Activated T-helper 2 cell treated with anti-CD3 and anti-CD28 coated beads, Interferon-gamma antibody, Interleukin-2, Interleukin-4, amounts not matched to agents 10 μg/mL and 5 μg/mL and 100 μg/mL, durations not matched to agents 14 hours and 24 hours and 36 hours (primary cell): ENCODE measurements around the gene TMEM45A. TPM values are rescaled to one million over a fixed set of nuclear protein-coding genes. Genes with fewer than 3 reads are reported as not detected.
A peak's percentile ranks its signal among the peaks of the same experiment; 100 is the strongest.
"Not testable (repeated sequence)": the region's sequence is repeated elsewhere in the genome, so short reads cannot be mapped to it uniquely, and the experiment has no call there.

Experiments
- DNase-seq: peaks from one replicate; pipeline ENCODE4 v3.0.0; 2021; ENCODE audit warnings: low spot score
- H3K27ac Mint-ChIP-seq: one replicate; pipeline ENCODE4 v1.8.0; 2021; ENCODE audit warnings: mixed read lengths
- H3K27me3 Mint-ChIP-seq: one replicate; pipeline ENCODE4 v1.8.0; 2021; ENCODE audit warnings: low read depth, mixed read lengths
- H3K36me3 Mint-ChIP-seq: one replicate; pipeline ENCODE4 v1.8.0; 2021; ENCODE audit warnings: low read depth, mixed read lengths
- H3K4me1 Mint-ChIP-seq: one replicate; pipeline ENCODE4 v1.8.0; 2021; ENCODE audit warnings: low read depth, mixed read lengths
- H3K4me3 Mint-ChIP-seq: one replicate; pipeline ENCODE4 v1.8.0; 2021; ENCODE audit warnings: low read depth, mild to moderate bottlenecking, moderate library complexity, mixed read lengths
- H3K9me3 Mint-ChIP-seq: one replicate; pipeline ENCODE4 v1.8.0; 2021; ENCODE audit warnings: mixed read lengths
- intact Hi-C: fragments of 100-400 bp; cut with micrococcal nuclease; formaldehyde crosslinking; loops from one replicate; pipeline ENCODE4 v1.15.1; 2023
- total RNA-seq: library from RNA; stranded (reverse); gene quantifications from 2 replicates; pipeline ENCODE4 v1.2.3, GENCODE V29; 2022

TMEM45A gene, protein sequence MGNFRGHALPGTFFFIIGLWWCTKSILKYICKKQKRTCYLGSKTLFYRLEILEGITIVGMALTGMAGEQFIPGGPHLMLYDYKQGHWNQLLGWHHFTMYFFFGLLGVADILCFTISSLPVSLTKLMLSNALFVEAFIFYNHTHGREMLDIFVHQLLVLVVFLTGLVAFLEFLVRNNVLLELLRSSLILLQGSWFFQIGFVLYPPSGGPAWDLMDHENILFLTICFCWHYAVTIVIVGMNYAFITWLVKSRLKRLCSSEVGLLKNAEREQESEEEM
- total RNA-seq = 0.96 and 1.1 TPM in 2 replicates

DNA sequence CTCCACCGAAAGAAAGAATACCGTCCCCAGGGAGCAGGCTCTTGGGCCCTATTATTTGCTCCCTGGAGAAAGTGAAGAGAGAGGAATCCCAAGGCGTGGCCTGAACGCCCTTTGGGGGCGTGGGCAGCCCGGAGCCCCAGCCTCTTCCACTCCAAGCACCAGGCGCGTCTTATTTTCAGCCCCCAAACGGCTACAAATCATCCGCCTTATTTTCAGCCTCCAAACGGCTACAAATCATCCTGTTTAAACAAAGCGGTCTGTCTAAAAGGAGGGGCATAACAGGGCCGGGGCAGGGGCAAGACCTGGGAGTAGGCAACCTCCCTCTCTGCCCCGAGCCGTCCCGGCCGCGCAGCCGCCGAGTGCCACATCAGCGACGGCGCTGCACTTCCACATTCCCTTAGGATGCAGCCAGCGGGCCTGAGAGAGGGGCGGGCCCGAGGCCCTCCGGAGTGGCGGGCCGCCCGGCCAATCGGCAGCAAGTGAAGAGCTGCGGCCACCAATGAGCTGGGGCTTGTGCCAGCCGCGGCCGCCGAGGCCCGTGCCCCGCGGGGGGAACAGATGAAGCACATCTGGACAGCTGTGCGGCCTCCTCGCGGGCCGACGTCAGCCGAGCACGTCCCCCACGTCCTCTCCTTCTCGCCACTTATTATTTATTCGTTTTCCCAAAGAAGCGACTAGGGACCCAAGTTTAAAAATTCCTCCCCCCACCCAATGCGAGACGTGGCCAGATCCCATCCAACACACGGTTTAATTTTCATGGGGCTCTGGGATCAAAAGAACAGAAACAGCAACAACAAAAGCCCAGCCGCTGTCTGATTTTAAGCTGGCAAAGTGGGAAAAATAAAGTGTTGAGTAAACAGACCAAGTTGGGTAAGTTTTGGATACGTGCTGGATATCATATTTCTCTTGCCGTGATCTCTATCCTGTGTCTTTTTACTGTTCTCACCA, at the start of gene TMEM45A:
TMEM45A (plus strand) TSS at position 561 of the 948 bp plus-strand sequence. CDS start 62,593 bp downstream, outside the sequence.
- Mint-ChIP-seq H3K27me3 (peaks cover 32% of the 10 kb centered on the region), H3K4me1 (peaks cover 8% of the 10 kb centered on the region), H3K4me3 (peak within 1 kb of the TSS; percentile 87), H3K27ac (peak within 1 kb of the TSS; percentile 58), H3K36me3 (no peaks in the 10 kb centered on the region), H3K9me3 (no peaks in the 10 kb centered on the region)
- DNase-seq = peak; percentile 74
- intact Hi-C loops = loop anchor here (1.0 kb wide), 2 partner anchors 91 to 232 kb away; partner anchors contain the start of genes LNP1, TBC1D23 and TOMM70

DNA sequence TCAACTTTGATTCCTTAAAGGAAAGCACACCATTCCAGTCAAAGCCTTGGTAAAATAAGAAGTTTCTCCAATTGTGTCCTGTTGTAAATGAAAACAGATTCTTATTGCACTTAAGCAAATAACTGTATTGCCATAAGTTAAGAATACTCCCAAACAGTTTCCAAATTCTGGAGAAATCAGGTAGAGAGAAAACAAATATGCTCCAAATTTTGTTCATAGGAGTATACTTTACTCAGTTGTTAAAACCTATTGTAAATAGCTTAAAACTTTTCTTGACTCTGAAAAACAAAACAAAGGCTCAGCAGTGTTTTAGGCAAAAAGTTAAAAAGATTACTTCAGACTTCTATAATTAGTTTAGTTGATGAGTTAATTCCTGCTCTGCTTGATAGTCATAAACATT, 48.7 kb upstream of the TMEM45A start:
- H3K27me3 Mint-ChIP-seq = no peaks in the 10 kb centered on the region
- intact Hi-C loops = no loop called here
- H3K9me3 Mint-ChIP-seq = peaks cover 17% of the 10 kb centered on the region

DNA sequence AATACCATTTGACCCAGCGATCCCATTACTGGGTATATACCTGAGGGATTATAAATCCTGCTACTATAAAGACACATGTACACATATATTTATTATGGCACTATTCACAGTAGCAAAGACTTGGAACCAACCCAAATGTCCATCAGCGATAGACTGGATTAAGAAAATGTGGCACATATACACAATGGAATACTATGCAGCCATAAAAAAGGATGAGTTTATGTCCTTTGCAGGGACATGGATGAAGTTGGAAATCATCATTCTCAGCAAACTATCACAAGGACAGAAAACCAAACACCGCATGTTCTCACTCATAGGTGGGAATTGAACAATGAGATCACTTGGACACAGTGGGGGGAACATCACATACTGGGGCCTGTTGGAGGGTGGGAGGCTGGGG, 45.4 kb upstream of the TMEM45A start:
- DNase-seq, H3K27ac Mint-ChIP-seq, H3K27me3 Mint-ChIP-seq, H3K4me3 Mint-ChIP-seq, H3K36me3 Mint-ChIP-seq, H3K4me1 Mint-ChIP-seq, intact Hi-C loops: not testable (repeated sequence)
- peaks cover 17% of the 10 kb centered on the region for H3K9me3 Mint-ChIP-seq

More for the DNA sequence above, 48.7 kb upstream of the TMEM45A start:
- no peak overlapping the region for H3K4me3 Mint-ChIP-seq
- H3K36me3 Mint-ChIP-seq = no peaks in the 10 kb centered on the region
- no peak overlapping the region for H3K27ac Mint-ChIP-seq
- no peak for DNase-seq
- peaks cover 7% of the 10 kb centered on the region for H3K4me1 Mint-ChIP-seq

DNA sequence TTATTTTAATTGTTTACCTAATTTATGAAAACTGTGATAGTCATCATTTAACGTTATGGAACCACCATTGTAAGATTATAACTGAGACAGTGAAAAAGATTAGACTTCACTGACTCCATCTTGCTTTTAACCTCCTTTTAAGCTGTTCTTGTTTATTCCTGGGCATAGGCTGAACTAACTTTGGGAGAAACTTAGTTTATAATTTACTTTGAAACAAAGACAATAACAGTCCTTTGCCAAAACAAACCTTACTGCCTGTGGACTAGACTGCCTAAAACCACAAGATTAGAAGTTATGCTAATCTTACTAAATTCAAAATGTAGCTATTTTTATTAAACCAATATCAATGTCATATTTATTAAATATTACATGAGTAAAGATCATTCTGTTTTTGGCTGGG, 44.3 kb upstream of the TMEM45A start:
- no peak for DNase-seq
- Mint-ChIP-seq H3K36me3 (no peaks in the 10 kb centered on the region), H3K27ac (no peak overlapping the region), H3K9me3 (peaks cover 14% of the 10 kb centered on the region), H3K4me3 (no peak overlapping the region), H3K4me1 (no peaks in the 10 kb centered on the region), H3K27me3 (no peaks in the 10 kb centered on the region)
- intact Hi-C loops = no loop called here

DNA sequence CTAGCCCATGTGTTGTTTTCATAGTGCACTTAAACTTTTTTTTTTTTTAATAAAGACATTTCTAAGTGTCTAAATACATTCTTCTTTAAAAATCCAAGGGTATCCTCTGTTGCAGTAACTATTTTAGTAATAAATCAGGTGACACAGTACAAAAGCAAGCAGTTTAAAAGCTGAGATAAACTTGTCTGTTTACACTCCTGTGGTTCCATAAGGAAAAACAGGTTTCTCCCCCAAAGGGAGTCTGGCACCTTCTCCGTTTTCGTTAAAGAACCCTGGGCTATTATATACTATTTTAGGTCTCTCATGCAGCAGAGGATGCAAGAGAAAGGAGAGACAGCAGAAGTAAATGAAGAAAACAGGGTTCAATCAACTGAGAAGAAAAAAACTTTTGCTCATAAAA, 43.2 kb upstream of the TMEM45A start:
- H3K4me1 Mint-ChIP-seq = no peaks in the 10 kb centered on the region
- H3K27ac Mint-ChIP-seq = no peak overlapping the region
- no peaks in the 10 kb centered on the region for H3K36me3 Mint-ChIP-seq
- intact Hi-C loops = no loop called here
- no peaks in the 10 kb centered on the region for H3K27me3 Mint-ChIP-seq
- peaks cover 14% of the 10 kb centered on the region for H3K9me3 Mint-ChIP-seq
- H3K4me3 Mint-ChIP-seq = no peak overlapping the region
- DNase-seq = no peak

DNA sequence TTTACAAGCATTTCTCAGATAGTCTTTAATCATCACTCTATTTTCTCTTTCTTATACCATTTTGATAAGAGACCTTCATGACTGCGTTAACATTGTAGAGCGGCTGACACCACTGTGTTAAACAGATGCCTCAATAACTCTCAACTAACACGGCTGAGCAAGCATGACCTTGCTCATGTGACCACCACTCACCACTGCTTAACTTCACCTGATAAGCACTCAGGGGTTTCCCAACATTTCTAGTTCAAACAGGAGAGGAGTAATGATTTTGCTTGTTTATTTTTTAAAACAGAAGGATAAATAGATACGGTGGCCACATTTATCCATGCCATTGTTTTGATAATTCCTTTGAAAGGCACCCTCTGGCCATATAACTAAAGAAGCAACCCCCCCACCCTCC, 37.7 kb upstream of the TMEM45A start:
- no peaks in the 10 kb centered on the region for H3K9me3 Mint-ChIP-seq
- DNase-seq = no peak
- H3K27ac Mint-ChIP-seq = no peak overlapping the region
- peaks cover 4% of the 10 kb centered on the region for H3K4me1 Mint-ChIP-seq
- no peaks in the 10 kb centered on the region for H3K36me3 Mint-ChIP-seq
- H3K27me3 Mint-ChIP-seq = no peaks in the 10 kb centered on the region
- no peak overlapping the region for H3K4me3 Mint-ChIP-seq
- intact Hi-C loops = no loop called here

DNA sequence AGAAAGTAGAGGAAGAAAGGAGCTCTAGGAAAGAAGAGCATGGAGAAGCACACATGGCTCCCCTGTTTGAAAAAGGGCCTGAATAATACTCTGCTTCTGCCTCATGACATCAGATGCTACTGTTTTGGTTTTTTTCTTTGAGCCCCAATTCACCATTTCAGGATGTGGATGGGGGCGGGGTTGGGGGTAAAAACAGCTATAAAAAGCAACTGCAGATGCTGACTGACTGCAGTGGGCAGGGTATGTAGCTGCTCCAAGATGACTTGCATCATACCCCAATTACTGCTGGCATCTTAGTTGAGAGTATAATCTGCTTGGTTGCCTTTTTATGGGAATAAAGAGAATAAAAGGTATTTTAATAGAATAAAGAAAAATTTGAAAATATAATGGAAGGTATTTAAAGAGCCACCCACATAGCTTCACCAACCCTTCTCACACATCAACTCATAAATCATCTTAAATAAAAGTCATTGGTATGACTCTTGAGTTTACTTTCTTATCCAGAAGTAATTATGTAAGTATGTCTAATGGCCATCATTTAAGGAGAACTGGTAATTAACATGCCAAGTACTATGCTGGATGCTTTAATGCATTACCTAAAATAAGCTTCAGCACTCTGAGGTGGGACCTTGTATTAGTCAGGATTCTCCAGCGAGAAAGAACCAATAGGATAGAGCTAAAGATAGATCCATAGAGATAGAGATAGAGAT, 36.4 kb upstream of the TMEM45A start:
- intact Hi-C loops = no loop called here
- Mint-ChIP-seq H3K4me1 (peaks cover 4% of the 10 kb centered on the region), H3K36me3 (no peaks in the 10 kb centered on the region), H3K27me3 (no peaks in the 10 kb centered on the region), H3K4me3 (no peak overlapping the region), H3K9me3 (no peaks in the 10 kb centered on the region), H3K27ac (no peak overlapping the region)
- no peak for DNase-seq

DNA sequence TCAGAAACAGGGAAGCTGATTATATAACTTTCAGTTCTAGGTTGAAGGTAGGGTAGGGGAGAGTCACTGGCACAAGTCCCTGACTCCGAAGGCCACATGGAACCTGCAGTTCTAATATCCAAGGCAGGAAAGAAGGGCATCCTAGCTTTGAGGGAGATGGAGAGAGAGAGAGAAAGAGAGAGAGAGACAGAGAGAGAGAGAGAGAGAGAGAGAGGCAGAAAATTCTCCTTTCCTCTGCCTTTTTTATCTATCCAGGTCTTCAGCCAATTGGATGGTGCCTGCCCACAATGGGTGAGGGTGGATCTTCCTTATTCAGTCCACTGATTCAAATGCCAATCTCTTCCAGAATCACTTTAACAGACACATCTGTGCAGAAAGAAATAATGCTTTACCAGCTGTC, 35.7 kb upstream of the TMEM45A start:
- intact Hi-C loops = no loop called here
- H3K27ac Mint-ChIP-seq = no peak overlapping the region

DNA sequence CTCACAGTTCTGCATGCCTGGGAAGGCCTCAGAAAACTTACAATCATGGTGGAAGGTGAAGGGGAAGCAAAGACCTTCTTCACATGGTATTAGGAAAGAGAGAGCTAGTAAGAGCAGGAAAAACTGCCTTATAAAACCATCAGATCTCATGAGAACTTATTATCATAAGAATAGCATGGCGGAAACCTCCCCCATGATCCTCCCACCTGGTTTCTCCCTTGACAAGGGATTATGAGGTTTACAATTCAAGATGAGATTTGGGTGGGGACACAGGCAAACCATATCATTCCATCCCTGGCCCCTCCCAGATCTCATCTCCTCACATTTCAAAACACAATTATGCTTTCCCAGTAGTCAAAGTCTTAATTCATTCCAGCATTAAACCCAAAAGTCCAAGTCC, 34.6 kb upstream of the TMEM45A start:
- no peak for DNase-seq
- intact Hi-C loops = no loop called here
- Mint-ChIP-seq H3K27ac (no peak overlapping the region), H3K9me3 (no peaks in the 10 kb centered on the region), H3K4me1 (peaks cover 4% of the 10 kb centered on the region), H3K36me3 (no peaks in the 10 kb centered on the region), H3K27me3 (peaks cover 2% of the 10 kb centered on the region), H3K4me3 (no peak overlapping the region)

More for the DNA sequence above, 35.7 kb upstream of the TMEM45A start:
- Mint-ChIP-seq H3K9me3 (no peaks in the 10 kb centered on the region), H3K27me3 (peaks cover 2% of the 10 kb centered on the region), H3K36me3 (no peaks in the 10 kb centered on the region), H3K4me1 (peaks cover 4% of the 10 kb centered on the region), H3K4me3 (no peak overlapping the region)
- DNase-seq = no peak

DNA sequence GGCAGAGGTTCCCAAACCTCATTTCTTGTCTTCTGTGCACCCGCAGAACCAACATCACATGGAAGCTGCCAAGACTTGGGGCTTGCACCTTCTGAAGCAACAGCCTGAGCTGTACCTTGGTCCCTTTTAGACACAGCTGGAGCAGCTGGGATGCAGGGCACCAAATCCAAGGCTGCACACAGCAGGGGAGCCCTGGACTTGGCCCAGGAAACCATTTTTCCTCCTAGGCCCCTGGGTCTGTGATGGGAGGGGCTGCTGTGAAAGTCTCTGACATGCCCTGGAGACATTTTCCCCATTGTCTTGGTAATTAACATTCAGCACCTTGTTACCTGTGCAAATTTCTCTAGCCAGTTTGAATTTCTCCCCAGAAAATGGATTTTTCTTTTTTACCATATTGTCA, 33.6 kb upstream of the TMEM45A start:
- intact Hi-C loops = no loop called here
- H3K9me3 Mint-ChIP-seq = no peaks in the 10 kb centered on the region

DNA sequence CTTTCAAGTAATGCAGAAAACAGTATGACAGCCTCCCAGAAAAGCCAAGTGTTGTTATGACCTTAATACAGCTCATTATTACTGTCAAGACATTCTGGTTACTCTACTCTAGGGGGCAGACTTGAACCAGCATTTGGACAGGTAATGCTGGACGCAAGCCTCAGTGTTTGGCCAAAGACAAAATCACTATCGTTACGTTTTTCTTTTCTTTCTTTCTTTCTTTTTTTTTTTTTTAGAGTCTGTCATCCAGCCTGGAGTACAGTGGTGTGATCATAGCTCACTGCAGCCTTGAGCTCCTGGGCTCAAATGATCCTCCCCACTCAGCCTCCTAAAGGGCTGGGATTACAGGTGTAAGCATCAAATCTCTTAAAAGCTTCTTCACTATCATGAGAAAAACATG, 29.4 kb upstream of the TMEM45A start:
- H3K9me3 Mint-ChIP-seq = no peaks in the 10 kb centered on the region
- H3K36me3 Mint-ChIP-seq = no peaks in the 10 kb centered on the region
- intact Hi-C loops = loop anchor here (1.0 to 10.0 kb wide), 5 partner anchors 127 to 919 kb away; no protein-coding TSS in a partner anchor
- no peak overlapping the region for H3K4me3 Mint-ChIP-seq
- no peak for DNase-seq
- H3K27ac Mint-ChIP-seq = no peak overlapping the region
- H3K4me1 Mint-ChIP-seq = peaks cover 7% of the 10 kb centered on the region
- peaks cover 2% of the 10 kb centered on the region for H3K27me3 Mint-ChIP-seq

More for the DNA sequence above, 33.6 kb upstream of the TMEM45A start:
- Mint-ChIP-seq H3K4me3 (no peak overlapping the region), H3K4me1 (peaks cover 4% of the 10 kb centered on the region), H3K27ac (no peak overlapping the region), H3K36me3 (no peaks in the 10 kb centered on the region), H3K27me3 (peaks cover 2% of the 10 kb centered on the region)
- DNase-seq = no peak

DNA sequence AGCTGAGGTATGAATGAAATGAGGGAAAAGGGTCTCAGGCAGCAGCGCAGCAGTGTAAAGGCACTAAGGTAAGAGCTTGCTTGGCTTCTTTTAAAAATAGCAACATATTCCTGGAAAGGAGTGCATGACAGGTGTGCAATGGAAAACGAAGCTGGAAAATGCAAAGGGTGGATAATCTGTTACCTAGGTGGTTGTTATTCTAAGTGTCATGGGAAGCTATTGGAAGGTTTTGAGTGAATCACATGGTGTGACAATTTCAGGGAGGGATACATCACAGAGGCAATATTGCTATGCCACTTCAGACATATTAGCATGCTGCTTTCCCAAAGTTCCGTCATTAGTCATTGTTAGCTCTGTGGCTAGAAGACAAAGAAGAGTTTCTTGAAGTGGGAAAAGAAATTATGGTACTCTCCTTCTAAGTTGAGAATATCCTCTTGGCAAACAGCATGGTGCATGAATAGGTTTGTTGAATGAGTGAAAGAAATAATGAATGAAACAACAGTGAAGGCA, 28.7 kb upstream of the TMEM45A start:
- Mint-ChIP-seq H3K36me3 (no peaks in the 10 kb centered on the region), H3K4me3 (no peak overlapping the region), H3K9me3 (peaks cover under 1% of the 10 kb centered on the region), H3K27ac (no peak overlapping the region), H3K4me1 (peaks cover 7% of the 10 kb centered on the region), H3K27me3 (peaks cover 2% of the 10 kb centered on the region)
- intact Hi-C loops = loop anchor here (1.0 to 10.0 kb wide), 5 partner anchors 127 to 919 kb away; no protein-coding TSS in a partner anchor
- no peak for DNase-seq
